AG04450 (cell line): ENCODE measurements around the gene SLC47A2. TPM values are rescaled to one million over a fixed set of nuclear protein-coding genes. Genes with fewer than 3 reads are reported as not detected.
A peak's percentile ranks its signal among the peaks of the same experiment; 100 is the strongest.

Experiments used
- CTCF ChIA-PET: fragments of 300-600, 350-600 bp; formaldehyde crosslinking; extraction: SDS; loops from one replicate; lab custom pipeline; 2022; ENCODE audit warnings: antibody characterized with exemption, inconsistent platforms; lab: Charles Lee
- POLR2A ChIA-PET: fragments of 350-600 bp; formaldehyde crosslinking; extraction: SDS; loops from one replicate; lab custom pipeline; 2021; ENCODE audit warnings: antibody characterized with exemption, inconsistent platforms; lab: Yijun Ruan, JAX
- DNase-seq: peaks from one replicate; pipeline ENCODE4 v3.0.0-alpha.2; 2011; ENCODE audit warnings: low read depth, low spot score
- H3K27ac ChIP-seq: one replicate; pipeline ENCODE4 v1.5.1; 2012; ENCODE audit warnings: low read depth, low read length, control low read depth
- H3K27me3 ChIP-seq: one replicate; pipeline ENCODE4 v1.6.0; 2012; ENCODE audit warnings: low read length; ENCODE audit not compliant: control insufficient read depth, insufficient read depth
- H3K4me3 ChIP-seq: 2 replicates; pipeline ENCODE4 v1.5.1; 2011; ENCODE audit warnings: mild to moderate bottlenecking, low read depth, low read length, control low read depth
- H3K9me3 ChIP-seq: 2 replicates; pipeline ENCODE4 v1.5.1; 2012; ENCODE audit warnings: low read length; ENCODE audit not compliant: control insufficient read depth, insufficient read depth
- CTCF ChIP-seq: IDR thresholded peaks from 2 replicates; pipeline ENCODE4 v1.5.1; 2011; ENCODE audit warnings: low read depth, low read length, control low read depth, inconsistent platforms
- polyA plus RNA-seq: library from polyadenylated mRNA; depleted of rRNA; stranded (reverse); fragments of >200 nt; gene quantifications from 2 replicates; pipeline ENCODE4 v1.2.3, GENCODE V29; 2011

The SLC47A2 gene
- polyA plus RNA-seq, 1 experiment, result not detected

- no peaks in the 10 kb centered on the region; the same call in 1 of the 2 replicates for H3K9me3 ChIP-seq
- H3K27ac ChIP-seq, result no peak overlapping the region
- CTCF ChIA-PET, result no interaction called here
- peaks cover 19% of the 10 kb centered on the region for H3K27me3 ChIP-seq
- POLR2A ChIA-PET, result no interaction called here
- no peak overlapping the region for H3K4me3 ChIP-seq
- DNase-seq, result no peak
- TF ChIP-seq CTCF, result no peak
Observed at GRCh38 chr17:19717031-19717360, 612 bp upstream of the SLC47A2 start.

GRCh38 chr17:19714542-19715411 is 1.6 kb downstream of the SLC47A2 start:
- ChIA-PET POLR2A (no interaction called here), CTCF (interaction anchor here (2.1 kb wide), 1 partner anchor 30 kb away, joined by 6 read pairs; no protein-coding TSS in a partner anchor)
- TF ChIP-seq CTCF, result no peak
- no peaks in the 10 kb centered on the region; the same call in 1 of the 2 replicates for H3K9me3 ChIP-seq
- H3K27me3 ChIP-seq, result peaks cover 15% of the 10 kb centered on the region
- no peak overlapping the region for H3K4me3 ChIP-seq
- no peak overlapping the region for H3K27ac ChIP-seq
- DNase-seq, result no peak

- CTCF ChIA-PET, result interaction anchor here (2.1 kb wide), 1 partner anchor 31 kb away, joined by 6 read pairs; no protein-coding TSS in a partner anchor
- no peak overlapping the region for H3K4me3 ChIP-seq
Observed at GRCh38 chr17:19713901-19714361, 2.5 kb downstream of the SLC47A2 start.

GRCh38 chr17:19713462-19713861 is 2.9 kb downstream of the SLC47A2 start:
- H3K27me3 ChIP-seq, result peaks cover 7% of the 10 kb centered on the region
- no peak for DNase-seq
- POLR2A ChIA-PET, result no interaction called here
- no peaks in the 10 kb centered on the region; the same call in 1 of the 2 replicates for H3K9me3 ChIP-seq
- peak; percentile 36 for TF ChIP-seq CTCF
- no peak overlapping the region for H3K4me3 ChIP-seq
- no peak overlapping the region for H3K27ac ChIP-seq
- CTCF ChIA-PET, result interaction anchor here (2.1 kb wide), 1 partner anchor 31 kb away, joined by 6 read pairs; no protein-coding TSS in a partner anchor

More at GRCh38 chr17:19713901-19714361, 2.5 kb downstream of the SLC47A2 start:
- no peak for DNase-seq
- no peaks in the 10 kb centered on the region; the same call in 1 of the 2 replicates for H3K9me3 ChIP-seq
- POLR2A ChIA-PET, result no interaction called here
- H3K27ac ChIP-seq, result no peak overlapping the region
- TF ChIP-seq CTCF, result no peak
- peaks cover 11% of the 10 kb centered on the region for H3K27me3 ChIP-seq
